ENCODE data around the gene LPIN3. TPM values are rescaled to one million over a fixed set of nuclear protein-coding genes. Genes with fewer than 3 reads are reported as not detected.

Gene LPIN3
- total RNA-seq, 1 donor from 2014 or later: 63.0 TPM

DNA sequence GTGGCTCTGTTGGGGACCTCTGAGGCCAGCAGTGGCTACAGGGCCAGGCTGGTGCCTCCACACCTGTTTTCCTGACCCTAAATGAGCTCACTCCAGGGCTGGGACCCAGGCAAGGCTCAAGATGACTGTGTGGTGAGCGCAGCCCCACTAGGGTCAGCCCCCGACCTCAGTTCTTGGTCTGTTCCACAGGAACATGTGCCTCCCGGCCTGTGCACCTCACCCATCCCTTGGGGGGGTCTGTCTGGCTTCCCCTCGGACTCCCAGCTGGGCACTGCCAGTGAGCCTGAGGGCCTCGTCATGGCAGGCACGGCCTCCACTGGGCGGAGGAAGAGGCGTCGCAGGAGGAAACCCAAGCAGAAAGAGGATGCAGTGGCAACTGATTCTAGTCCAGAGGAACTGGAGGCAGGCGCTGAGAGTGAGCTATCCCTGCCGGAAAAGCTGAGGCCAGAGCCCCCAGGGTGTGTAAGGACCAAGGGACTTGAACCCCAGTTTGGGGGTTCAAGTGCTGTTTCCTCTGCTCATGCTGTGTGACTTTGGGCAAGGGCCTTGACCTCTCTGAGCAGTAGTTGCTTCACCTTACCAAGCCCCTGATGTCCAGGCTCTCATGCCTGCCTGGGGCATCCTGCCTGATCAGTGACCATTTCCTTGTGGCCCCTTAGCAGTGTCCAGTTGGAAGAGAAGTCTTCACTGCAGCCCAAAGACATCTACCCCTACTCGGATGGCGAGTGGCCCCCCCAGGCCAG is 8.0 kb downstream of the LPIN3 start:
- Histone ChIP-seq H3K9me3 (no peaks in the 10 kb centered on the region), H3K36me3 (peaks cover 4 to 59% of the 10 kb centered on the region in 2 donors), H3K4me3 (no peak overlapping the region), H3K4me1 (no peaks in the 10 kb centered on the region), H3K27ac (no peak overlapping the region), H3K27me3 (no peaks in the 10 kb centered on the region)
- intact Hi-C loops (cut with DNase I): no loop called here
- TF ChIP-seq, protein P1, sequence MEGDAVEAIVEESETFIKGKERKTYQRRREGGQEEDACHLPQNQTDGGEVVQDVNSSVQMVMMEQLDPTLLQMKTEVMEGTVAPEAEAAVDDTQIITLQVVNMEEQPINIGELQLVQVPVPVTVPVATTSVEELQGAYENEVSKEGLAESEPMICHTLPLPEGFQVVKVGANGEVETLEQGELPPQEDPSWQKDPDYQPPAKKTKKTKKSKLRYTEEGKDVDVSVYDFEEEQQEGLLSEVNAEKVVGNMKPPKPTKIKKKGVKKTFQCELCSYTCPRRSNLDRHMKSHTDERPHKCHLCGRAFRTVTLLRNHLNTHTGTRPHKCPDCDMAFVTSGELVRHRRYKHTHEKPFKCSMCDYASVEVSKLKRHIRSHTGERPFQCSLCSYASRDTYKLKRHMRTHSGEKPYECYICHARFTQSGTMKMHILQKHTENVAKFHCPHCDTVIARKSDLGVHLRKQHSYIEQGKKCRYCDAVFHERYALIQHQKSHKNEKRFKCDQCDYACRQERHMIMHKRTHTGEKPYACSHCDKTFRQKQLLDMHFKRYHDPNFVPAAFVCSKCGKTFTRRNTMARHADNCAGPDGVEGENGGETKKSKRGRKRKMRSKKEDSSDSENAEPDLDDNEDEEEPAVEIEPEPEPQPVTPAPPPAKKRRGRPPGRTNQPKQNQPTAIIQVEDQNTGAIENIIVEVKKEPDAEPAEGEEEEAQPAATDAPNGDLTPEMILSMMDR (IDR thresholded peaks at IDR 0.05): no peak
- no peak for DNase-seq (ENCODE audit: low spot score in 2 of 2)

- H3K4me3 ChIP-seq: no peak overlapping the region
- no peaks in the 10 kb centered on the region for H3K9me3 ChIP-seq
- TF ChIP-seq, protein P1 (IDR thresholded peaks at IDR 0.05): no peak
- H3K4me1 ChIP-seq: no peaks in the 10 kb centered on the region
- intact Hi-C loops (cut with DNase I): no loop called here
- H3K27me3 ChIP-seq: no peaks in the 10 kb centered on the region
- H3K36me3 ChIP-seq: peaks cover 4 to 59% of the 10 kb centered on the region in 2 donors
- no peak overlapping the region for H3K27ac ChIP-seq
- DNase-seq (ENCODE audit: low spot score in 2 of 2): no peak
These were observed 8.6 kb downstream of the LPIN3 start for GRCh38 chr20:41349266-41349665.

DNA sequence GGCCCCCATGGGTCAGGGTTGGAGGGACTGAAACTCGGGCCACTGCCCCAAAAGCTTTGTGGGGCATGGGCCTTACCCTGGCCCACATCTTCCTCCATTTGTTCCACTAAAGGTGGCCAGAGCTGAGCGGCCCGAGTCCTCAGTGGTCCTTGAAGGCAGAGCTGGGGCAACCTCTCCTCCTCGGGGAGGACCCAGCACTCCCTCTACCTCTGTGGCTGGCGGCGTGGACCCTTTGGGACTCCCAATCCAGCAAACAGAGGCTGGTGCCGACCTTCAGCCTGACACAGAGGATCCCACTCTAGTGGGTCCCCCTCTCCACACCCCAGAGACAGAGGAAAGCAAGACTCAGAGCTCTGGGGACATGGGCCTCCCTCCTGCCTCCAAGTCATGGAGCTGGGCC is 9.3 kb downstream of the LPIN3 start:
- H3K4me1 ChIP-seq: no peaks in the 10 kb centered on the region
- no peak overlapping the region for H3K4me3 ChIP-seq
- H3K27me3 ChIP-seq: no peaks in the 10 kb centered on the region
- no peak overlapping the region for H3K27ac ChIP-seq
- H3K9me3 ChIP-seq: no peaks in the 10 kb centered on the region
- DNase-seq (ENCODE audit: low spot score in 2 of 2): no peak
- intact Hi-C loops (cut with DNase I): loop anchor here (5.0 kb wide), 1 partner anchor 47 kb away; no protein-coding TSS in a partner anchor
- TF ChIP-seq, protein P1 (IDR thresholded peaks at IDR 0.05): no peak
- peaks cover 4 to 61% of the 10 kb centered on the region in 2 donors for H3K36me3 ChIP-seq

GRCh38 chr20:41350408-41350962 is 9.9 kb downstream of the LPIN3 start:
- no peaks in the 10 kb centered on the region for H3K4me1 ChIP-seq
- H3K27ac ChIP-seq: no peak overlapping the region
- no peaks in the 10 kb centered on the region for H3K27me3 ChIP-seq
- peaks cover 4 to 65% of the 10 kb centered on the region in 2 donors for H3K36me3 ChIP-seq
- no peak overlapping the region for H3K4me3 ChIP-seq
- no peaks in the 10 kb centered on the region for H3K9me3 ChIP-seq
- intact Hi-C loops (cut with DNase I): loop anchor here (5.0 kb wide), 1 partner anchor 47 kb away; no protein-coding TSS in a partner anchor
- DNase-seq (ENCODE audit: low spot score in 2 of 2): no peak
- TF ChIP-seq, protein P1 (IDR thresholded peaks at IDR 0.05): no peak

DNA sequence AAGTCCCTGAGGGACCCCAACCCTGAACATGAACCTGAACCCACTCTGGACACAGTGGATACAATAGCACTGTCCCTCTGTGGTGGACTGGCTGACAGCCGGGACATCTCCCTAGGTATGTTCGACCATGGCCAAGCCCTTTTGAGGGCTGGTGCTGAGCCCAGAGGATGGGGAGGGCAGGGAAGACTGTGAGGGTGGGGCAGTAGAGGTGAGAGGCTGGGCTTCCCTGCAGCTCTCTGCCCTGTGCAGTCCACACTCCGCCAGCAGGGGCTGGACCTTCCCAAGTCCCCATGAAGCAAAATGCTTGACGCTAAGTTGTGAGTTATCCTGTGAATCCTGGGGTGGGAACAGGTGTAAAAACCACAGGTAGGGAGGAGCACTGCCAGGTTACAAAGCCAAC is 11.5 kb downstream of the LPIN3 start:
- TF ChIP-seq, protein P1 (IDR thresholded peaks at IDR 0.05): no peak
- H3K27ac ChIP-seq: no peak overlapping the region
- H3K36me3 ChIP-seq: peaks cover 4 to 52% of the 10 kb centered on the region in 2 donors
- no peaks in the 10 kb centered on the region for H3K27me3 ChIP-seq
- intact Hi-C loops (cut with DNase I): loop anchor here (5.0 kb wide), 1 partner anchor 45 kb away; no protein-coding TSS in a partner anchor
- H3K9me3 ChIP-seq: no peaks in the 10 kb centered on the region
- H3K4me3 ChIP-seq: no peak overlapping the region
- DNase-seq (ENCODE audit: low spot score in 2 of 2): no peak
- H3K4me1 ChIP-seq: no peaks in the 10 kb centered on the region
